Central memory CD4-positive, alpha-beta T cell (primary cell): ENCODE measurements around the gene C17orf114.

Experiments used
- DNase-seq: peaks from one replicate; pipeline ENCODE4 v3.0.0; 2022

C17orf114 gene

GRCh38 chr17:4786106-4786511 lies 16.0 kb downstream of the C17orf114 start, which contains the start of gene VMO1:
VMO1 (minus strand) TSS chr17:4786364; CDS start chr17:4786352, 12 bp downstream.
- DNase-seq = no peak

GRCh38 chr17:4785311-4786105 lies 16.6 kb downstream of the C17orf114 start:
- no peak for DNase-seq

GRCh38 chr17:4782652-4783051 lies 19.5 kb downstream of the C17orf114 start:
- DNase-seq = no peak

GRCh38 chr17:4780325-4780955 lies 21.7 kb downstream of the C17orf114 start:
- no peak for DNase-seq

- DNase-seq = no peak
Observed at GRCh38 chr17:4777969-4778760, 24.0 kb downstream of the C17orf114 start.

- no peak for DNase-seq
Observed at GRCh38 chr17:4772235-4772613, 29.9 kb downstream of the C17orf114 start.

GRCh38 chr17:4771519-4772234 lies 30.5 kb downstream of the C17orf114 start, which contains the start of gene TM4SF5:
TM4SF5 (plus strand) TSS chr17:4771886; CDS start chr17:4771923, 37 bp downstream.
- no peak for DNase-seq

GRCh38 chr17:4769628-4770027 lies 32.5 kb downstream of the C17orf114 start:
- DNase-seq = no peak

- no peak for DNase-seq
Observed at GRCh38 chr17:4768298-4768697, 33.8 kb downstream of the C17orf114 start.

GRCh38 chr17:4766723-4767122 lies 35.4 kb downstream of the C17orf114 start:
- DNase-seq = no peak

- no peak for DNase-seq
Observed at GRCh38 chr17:4766201-4766600, 35.9 kb downstream of the C17orf114 start.

- no peak for DNase-seq
Observed at GRCh38 chr17:4764595-4764994, 37.5 kb downstream of the C17orf114 start.

GRCh38 chr17:4759776-4760236 lies 42.3 kb downstream of the C17orf114 start:
- no peak for DNase-seq

GRCh38 chr17:4753392-4753791 lies 48.7 kb downstream of the C17orf114 start:
- no peak for DNase-seq

GRCh38 chr17:4751932-4752331 lies 50.2 kb downstream of the C17orf114 start:
- DNase-seq = no peak
